HCT116 (cell line): ENCODE data around the gene FRAT2.

Source experiments
- ELF1 ChIP-seq: IDR thresholded peaks from 2 replicates; pipeline ENCODE4 v1.6.1; 2012; ENCODE audit warnings: low read depth, borderline replicate concordance
- EZH2 ChIP-seq: fragments of 200-600 bp; sonication (generic); IDR thresholded peaks from 2 replicates; pipeline ENCODE4 v1.6.1; 2017; ENCODE audit warnings: antibody characterized with exemption, mixed run types
- EZH2phosphoT487 ChIP-seq: fragments of 200-600 bp; IDR thresholded peaks from 2 replicates; pipeline ENCODE4 v1.6.1; 2018; ENCODE audit warnings: antibody characterized with exemption, borderline replicate concordance
- MAX ChIP-seq: IDR thresholded peaks from 2 replicates; pipeline ENCODE4 v1.6.1; 2012
- POLR2AphosphoS5 ChIP-seq: IDR thresholded peaks from 2 replicates; pipeline ENCODE4 v1.6.1; 2011; ENCODE audit warnings: mild to moderate bottlenecking, low read depth, low read length, moderate library complexity
- RAD21 ChIP-seq: IDR thresholded peaks from 2 replicates; pipeline ENCODE4 v1.6.1; 2012; ENCODE audit warnings: low read depth, mild to moderate bottlenecking
- TCF7L2 ChIP-seq: IDR thresholded peaks from 2 replicates; pipeline ENCODE4 v1.7.0; 2011; ENCODE audit warnings: borderline replicate concordance, inconsistent platforms; ENCODE audit not compliant: insufficient read depth, insufficient read length; ENCODE audit errors: extremely low read depth
- TF ChIP-seq, protein P1 (sequence below), 3 experiments: fragments of 200-600 bp in 1 of 3; sonication (generic) in 1 of 3; IDR thresholded peaks in 2 of 3; conservative IDR thresholded peaks in 1 of 3; 2 replicates each; pipeline ENCODE4 v1.5.1; 2012 to 2017; ENCODE audit warnings: low read depth in 2 of 3, low read length in 2 of 3, antibody characterized with exemption in 1 of 3, borderline replicate concordance in 1 of 3, control low read depth in 1 of 3, mild to moderate bottlenecking in 1 of 3, mixed read lengths in 1 of 3, mixed run types in 1 of 3, moderate library complexity in 1 of 3; ENCODE audit not compliant: insufficient read depth in 1 of 3
- TF ChIP-seq, protein P2 (sequence below): IDR thresholded peaks from 2 replicates; pipeline ENCODE4 v1.6.1; 2012

DNA sequence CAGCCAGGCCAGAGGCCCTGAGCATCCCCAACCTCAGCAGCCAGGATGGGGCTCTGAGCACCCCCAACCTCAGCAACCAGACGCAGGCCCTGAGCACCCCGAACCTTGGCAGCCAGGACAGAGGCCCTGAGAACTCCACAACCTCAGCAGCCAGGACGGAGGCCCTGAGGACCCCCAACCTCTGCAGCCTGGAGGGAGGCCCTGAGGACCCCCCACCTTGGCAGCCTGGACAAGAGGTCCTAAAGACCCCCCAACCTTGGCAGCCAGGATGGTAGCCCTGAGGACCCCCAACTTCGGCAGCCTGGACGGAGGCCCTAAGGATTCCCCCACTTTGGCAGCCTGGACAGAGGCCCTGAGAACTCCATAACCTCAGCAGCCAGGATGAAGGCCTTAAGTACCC lies 49.6 kb upstream of the FRAT2 start:
- TF ChIP-seq, protein P1, sequence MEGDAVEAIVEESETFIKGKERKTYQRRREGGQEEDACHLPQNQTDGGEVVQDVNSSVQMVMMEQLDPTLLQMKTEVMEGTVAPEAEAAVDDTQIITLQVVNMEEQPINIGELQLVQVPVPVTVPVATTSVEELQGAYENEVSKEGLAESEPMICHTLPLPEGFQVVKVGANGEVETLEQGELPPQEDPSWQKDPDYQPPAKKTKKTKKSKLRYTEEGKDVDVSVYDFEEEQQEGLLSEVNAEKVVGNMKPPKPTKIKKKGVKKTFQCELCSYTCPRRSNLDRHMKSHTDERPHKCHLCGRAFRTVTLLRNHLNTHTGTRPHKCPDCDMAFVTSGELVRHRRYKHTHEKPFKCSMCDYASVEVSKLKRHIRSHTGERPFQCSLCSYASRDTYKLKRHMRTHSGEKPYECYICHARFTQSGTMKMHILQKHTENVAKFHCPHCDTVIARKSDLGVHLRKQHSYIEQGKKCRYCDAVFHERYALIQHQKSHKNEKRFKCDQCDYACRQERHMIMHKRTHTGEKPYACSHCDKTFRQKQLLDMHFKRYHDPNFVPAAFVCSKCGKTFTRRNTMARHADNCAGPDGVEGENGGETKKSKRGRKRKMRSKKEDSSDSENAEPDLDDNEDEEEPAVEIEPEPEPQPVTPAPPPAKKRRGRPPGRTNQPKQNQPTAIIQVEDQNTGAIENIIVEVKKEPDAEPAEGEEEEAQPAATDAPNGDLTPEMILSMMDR (IDR thresholded peaks at IDR 0.05 in 2 of 3, conservative IDR thresholded peaks at IDR 0.05 in 1 of 3; ENCODE audit: borderline replicate concordance in 1 of 3, insufficient read depth in 1 of 3, low read depth in 2 of 3, low read length in 2 of 3), result no peak
- TF ChIP-seq POLR2AphosphoS5, result no peak
- TF ChIP-seq MAX, result no peak
- TF ChIP-seq, protein P2, sequence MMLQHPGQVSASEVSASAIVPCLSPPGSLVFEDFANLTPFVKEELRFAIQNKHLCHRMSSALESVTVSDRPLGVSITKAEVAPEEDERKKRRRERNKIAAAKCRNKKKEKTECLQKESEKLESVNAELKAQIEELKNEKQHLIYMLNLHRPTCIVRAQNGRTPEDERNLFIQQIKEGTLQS, result no peak
- TF ChIP-seq RAD21, result no peak
- TF ChIP-seq EZH2, result no peak
- no peak for TF ChIP-seq EZH2phosphoT487
- no peak for TF ChIP-seq ELF1
- TF ChIP-seq TCF7L2, result no peak
